ENCODE measurements around the gene TCF12.

TCF12 gene

DNA sequence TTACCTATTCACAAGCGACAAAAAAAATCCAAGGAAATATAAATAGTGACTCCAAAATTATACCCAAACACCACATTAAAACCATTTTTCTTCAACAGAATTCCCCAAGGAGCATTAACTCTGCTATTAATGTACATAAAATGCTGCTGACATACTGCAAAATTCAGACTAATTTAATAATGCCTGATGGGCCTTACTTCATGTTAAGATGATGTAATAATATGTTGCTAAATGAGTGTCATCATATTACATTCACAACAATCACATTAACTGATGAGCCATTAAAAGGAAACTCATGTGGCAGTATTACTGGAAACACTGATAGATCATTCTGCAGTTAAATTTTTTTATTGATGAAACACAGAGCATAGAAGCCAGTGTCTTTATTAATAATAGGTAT is 253.0 kb downstream of the TCF12 start:
- DNase-seq (ENCODE audit: low spot score): no peak

DNA sequence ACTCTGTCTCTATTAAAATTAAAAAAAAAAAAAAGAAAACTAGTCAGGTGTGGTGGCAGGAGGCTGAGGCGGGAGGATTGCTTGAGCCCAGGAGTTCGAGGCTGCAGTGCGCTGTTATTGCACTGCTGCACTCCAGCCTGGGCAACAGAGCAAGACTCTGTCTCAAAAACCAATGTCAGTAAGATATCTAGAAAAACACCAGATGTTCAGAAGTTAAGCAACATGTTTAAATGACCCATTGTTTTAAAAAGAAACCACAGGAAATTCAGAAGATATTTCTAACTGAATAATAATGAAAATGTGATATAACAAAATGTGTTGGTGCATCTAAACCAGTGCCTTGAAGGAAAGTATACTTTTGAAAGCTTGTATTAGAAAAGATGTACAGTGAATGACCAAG is 254.5 kb downstream of the TCF12 start:
- no peak for DNase-seq (ENCODE audit: low spot score)

- DNase-seq (ENCODE audit: low spot score): no peak
Measured at GRCh38 chr15:57183041-57183440, 264.6 kb downstream of the TCF12 start.

DNA sequence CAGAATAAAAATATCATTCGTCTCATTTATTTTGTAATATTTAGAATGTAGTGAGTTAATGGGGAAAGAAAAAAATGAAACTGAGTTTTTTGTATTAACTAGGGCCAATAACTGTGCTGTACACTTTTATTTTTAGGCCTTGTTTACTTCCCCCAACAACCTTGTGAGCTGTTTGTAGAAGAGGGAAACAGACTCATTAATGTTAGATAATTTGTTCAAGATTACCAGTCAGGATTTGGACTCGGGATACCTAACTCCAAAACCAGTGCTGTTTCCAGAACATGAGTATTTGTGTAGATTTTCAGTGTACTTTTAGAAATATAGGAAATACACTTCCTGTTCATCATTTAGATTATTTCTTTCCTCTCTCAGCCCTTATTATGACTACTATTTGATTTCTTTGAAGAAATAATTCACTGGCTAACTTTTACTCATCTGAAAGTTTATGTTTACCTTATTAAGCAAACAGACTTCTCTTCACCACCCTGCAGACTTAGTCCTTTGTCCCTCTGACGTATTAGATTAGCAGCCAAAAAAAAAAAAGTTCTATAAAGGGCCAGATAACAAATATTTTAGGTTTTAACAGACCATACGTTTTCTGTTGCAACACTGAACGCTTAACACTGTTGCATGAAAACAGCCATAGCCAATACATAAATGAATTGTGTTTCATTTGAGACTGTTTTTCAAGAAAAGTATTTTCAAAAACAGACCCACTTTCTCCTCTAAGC is 265.3 kb downstream of the TCF12 start:
- DNase-seq (ENCODE audit: low spot score): no peak

GRCh38 chr15:57184502-57184901 is 266.1 kb downstream of the TCF12 start:
- DNase-seq (ENCODE audit: low spot score): no peak

GRCh38 chr15:57185507-57186074 is 267.1 kb downstream of the TCF12 start:
- DNase-seq (ENCODE audit: low spot score): no peak

- no peak for DNase-seq (ENCODE audit: low spot score)
Measured at GRCh38 chr15:57189466-57189865, 271.0 kb downstream of the TCF12 start.

DNA sequence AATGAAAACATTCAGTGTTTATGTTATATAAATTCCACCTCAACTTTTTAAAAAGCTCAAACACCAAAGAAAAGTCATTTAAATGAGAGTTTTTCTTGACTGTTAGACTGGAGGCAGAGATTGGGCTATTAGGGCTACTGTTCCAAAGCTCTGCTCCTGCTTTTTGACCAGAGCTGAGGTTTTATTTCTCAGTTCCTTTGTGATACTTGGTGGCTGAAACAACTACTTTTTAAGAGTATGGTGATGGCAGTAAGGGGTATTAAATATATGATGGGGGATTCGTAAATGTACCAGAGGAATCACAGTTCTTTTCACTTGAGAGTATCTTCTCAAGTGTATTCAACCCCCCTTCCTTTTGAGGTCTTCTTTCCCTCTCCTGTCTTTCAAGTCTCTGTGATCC is 271.8 kb downstream of the TCF12 start:
- DNase-seq (ENCODE audit: low spot score): no peak

GRCh38 chr15:57193161-57193560 is 274.7 kb downstream of the TCF12 start:
- no peak for DNase-seq (ENCODE audit: low spot score)

- DNase-seq (ENCODE audit: low spot score): no peak
Measured at GRCh38 chr15:57195326-57195725, 276.9 kb downstream of the TCF12 start.

DNA sequence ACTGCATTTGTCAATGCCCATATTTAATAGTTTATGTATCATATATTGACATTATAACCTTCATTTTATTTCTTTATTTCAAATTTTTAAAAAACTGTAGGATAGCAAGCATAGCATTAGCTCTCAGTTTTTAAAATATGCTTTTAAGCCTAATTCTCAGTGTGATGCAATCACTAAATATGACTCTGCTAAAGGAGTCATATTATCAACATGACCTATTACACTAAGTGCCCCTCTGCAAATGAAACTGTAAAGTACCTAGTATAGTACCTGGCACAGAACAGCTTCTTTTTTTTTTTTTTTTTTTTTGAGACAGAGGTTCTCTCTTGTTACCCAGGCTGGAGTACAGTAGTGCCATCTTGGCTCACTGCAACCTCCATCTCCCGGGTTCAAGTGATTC is 278.4 kb downstream of the TCF12 start:
- no peak for DNase-seq (ENCODE audit: low spot score)

DNA sequence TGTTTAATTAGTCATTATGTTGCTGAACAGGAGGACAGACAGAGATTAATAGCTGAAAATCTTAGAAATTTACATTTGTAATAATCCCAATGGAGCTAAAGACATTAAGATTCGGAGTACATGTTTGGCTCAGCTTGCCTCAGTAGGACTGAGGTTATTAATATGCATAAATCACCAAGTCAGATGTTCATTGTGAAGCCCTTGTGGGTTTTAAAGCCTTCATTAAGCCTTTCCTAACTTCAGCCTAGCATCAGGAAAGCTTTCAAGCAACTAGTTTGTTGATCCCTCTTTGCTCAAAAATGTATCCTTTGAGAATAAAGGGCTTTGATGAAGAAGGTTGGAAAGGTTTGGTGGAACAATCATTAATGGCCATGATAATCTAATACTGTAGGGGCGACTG is 279.7 kb downstream of the TCF12 start:
- DNase-seq (ENCODE audit: low spot score): no peak

DNA sequence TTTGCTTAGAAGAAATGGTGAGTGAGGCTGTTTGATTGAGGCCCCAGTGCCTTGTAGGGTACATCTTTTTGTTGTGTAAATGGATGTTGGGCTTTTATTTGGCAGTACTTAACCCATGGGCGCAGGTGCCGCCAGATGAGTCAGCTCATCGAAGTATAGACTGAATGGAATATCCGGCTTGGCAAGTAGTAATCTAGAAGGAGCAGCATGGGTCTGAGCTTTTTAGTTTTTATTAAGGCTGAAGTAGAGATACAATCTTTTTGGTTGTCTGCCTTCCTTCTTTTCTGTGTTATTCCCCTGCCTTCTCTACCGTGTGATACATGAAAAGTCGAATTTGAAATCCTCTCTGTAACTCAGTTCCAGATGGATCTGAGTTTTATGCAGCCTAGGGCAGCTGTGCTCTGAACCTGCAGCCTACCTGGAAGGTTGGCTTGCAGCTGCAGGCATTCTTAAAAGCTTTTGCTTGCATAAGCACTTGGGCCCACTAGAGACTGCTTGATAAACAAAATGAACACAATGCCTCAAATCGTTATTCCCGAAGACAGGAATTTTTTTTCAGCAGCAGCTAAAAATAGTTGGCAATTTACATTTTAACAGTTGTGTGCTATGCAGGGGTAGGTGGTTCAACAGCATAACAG is 280.3 kb downstream of the TCF12 start:
- DNase-seq (ENCODE audit: low spot score): no peak

GRCh38 chr15:57201578-57201977 is 283.1 kb downstream of the TCF12 start:
- no peak for DNase-seq (ENCODE audit: low spot score)

DNA sequence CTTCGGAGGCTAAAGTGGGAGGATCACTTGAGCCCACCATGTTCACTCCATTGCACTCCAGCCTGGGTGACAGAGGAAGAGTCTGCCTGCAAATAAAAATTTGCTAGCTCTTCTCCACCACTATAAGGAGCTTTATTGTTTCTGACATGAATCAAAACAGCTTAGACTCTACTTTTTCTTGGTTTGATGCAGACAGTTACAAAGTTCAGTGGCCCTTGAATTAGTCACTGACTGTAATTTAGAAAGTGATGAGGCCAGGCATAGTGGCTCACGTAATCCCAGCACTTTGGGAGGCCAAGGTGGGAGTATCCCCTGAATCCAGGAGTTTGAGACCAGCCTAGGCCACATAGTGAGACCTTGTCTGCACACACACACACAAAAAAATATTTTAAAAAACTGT is 285.5 kb downstream of the TCF12 start:
- DNase-seq (ENCODE audit: low spot score): no peak

DNA sequence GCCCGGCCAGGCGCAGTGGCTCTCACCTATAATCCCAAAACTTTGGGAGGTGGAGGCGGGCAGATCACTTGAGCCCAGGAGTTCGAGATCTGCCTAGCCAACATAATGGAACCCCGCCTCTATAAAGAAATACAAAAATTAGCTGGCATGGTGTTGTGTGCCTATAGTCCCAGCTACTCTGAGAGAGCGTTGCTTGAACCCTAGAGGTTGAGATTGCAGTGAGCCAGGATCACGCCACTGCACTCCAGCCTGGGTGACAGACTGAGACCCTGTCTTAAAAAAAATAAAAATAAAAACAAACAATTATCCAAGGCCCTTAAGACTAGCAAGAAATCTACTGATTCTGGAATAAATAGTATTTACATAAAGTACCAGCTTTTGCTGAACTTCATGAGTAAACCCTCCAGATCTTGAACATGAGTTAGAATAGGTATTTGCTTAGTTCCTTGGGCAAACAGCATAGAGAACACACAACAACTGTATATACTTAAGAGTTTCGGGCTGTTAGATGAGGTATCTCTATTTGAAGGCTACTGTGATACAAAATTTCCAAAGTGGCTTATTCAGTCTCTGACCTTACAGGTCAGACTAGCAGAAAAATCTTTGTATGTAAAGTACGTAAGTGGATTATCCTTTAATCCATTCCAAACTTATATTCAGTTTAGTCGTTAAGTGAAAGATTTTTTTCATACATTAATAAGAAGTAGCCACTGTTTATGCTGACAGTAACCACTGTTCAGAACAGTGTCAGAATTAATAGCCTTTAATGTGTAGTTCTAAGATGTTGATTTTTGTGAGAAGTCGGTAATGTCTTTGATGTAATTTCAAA is 286.8 kb downstream of the TCF12 start:
- no peak for DNase-seq (ENCODE audit: low spot score)

GRCh38 chr15:57205996-57206395 is 287.6 kb downstream of the TCF12 start:
- no peak for DNase-seq (ENCODE audit: low spot score)

DNA sequence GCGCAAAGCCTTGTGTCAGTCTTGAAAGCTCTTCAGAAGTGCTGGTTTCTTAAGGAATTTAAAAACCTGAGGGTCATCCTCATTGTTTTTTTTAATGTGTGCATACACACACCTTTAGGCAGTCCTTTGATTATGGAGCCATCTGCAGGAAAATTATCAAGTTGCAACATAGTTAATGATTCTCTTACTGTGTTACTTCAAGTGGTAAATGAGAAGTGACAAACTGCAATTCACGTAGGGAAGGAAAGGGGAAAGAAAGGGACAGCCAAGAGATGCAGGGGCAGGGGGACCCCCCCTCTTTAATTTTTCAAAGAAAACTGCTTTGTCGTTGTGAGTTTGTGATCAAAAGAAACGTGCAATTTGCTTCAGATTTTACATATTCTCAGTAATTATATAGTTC is 295.4 kb downstream of the TCF12 start:
- peak; percentile 5 for DNase-seq (ENCODE audit: low spot score)

- DNase-seq (ENCODE audit: low spot score): no peak
Measured at GRCh38 chr15:57215326-57215725, 296.9 kb downstream of the TCF12 start.

GRCh38 chr15:57215881-57216280 is 297.4 kb downstream of the TCF12 start:
- no peak for DNase-seq (ENCODE audit: low spot score)

GRCh38 chr15:57216288-57216687 is 297.8 kb downstream of the TCF12 start:
- no peak for DNase-seq (ENCODE audit: low spot score)

DNA sequence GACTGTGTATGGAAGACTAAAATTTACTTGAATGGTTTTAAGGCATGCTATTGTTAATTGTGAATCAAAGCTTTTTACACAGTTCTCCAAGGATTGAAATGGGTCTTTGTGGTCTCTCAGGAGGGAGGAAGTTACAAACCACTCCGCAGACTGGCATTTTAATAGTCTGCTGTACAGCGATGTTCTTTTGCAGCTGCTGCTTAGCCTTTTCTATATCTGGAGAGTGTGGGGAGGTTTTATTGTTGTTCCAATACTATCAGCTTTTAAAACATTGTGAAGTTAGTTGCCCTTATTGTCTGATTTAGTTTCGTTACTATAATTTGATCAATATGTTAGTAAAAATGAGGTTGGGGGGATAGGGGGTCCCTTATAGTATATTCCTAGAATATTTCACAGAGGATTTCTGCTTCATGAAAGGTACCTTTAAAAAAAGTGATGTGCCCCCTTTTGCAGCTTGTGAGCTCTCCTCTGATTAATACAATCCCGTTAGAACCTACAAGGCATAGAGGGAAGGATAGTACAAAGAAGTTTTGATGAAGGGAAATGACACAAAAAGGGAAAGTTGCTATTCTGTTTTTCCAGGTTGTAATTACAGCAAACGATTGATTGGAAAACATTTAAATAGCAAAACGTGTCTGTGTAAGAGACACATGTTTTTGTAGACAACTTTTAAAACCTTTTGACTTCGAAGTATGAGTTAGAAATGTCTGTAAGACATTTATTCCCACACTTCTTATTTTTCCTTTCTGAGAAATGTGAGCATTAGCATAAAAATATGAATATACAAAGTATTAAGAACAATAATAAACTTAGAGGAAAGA is 299.5 kb downstream of the TCF12 start:
- peak; percentile 8 for DNase-seq (ENCODE audit: low spot score)

Data from COLO829 (cell line).